H1 (cell line): Measurements from ENCODE around the gene C19orf53. TPM values are rescaled to one million over a fixed set of nuclear protein-coding genes. Genes with fewer than 3 reads are reported as not detected.

Source experiments
- KDM1A ChIP-seq: fragments of 200-600, 300-600 bp; sonication (generic); IDR thresholded peaks from 2 replicates; pipeline ENCODE4 v1.7.1; 2016; ENCODE audit warnings: mild to moderate bottlenecking, low read length, borderline replicate concordance
- polyA plus RNA-seq, 7 experiments: library from polyadenylated mRNA; depleted of rRNA in 3 of 7; stranded (reverse) in 5 of 7; unstranded in 2 of 7; fragments of >200 nt in 5 of 7; fragments of 200-250 nt in 2 of 7; gene quantifications; 1 replicate in 5 of 7; 2 replicates in 1 of 7; 4 replicates in 1 of 7; pipeline versions ENCODE4 v1.2.1 to v1.2.3, GENCODE V29; 2011 to 2013; ENCODE audit warnings: missing spikeins in 2 of 7, mixed read lengths in 2 of 7
- total RNA-seq: library from RNA; stranded (reverse); fragmentation: NEBNext Ultra II Directional; extraction: Animal tissue kit (Norgen Biotek cat#: 25700); gene quantifications from 2 replicates; pipeline ENCODE4 v1.2.1, GENCODE V29; 2021
- TF ChIP-seq, protein P1 (sequence below): IDR thresholded peaks from 2 replicates; pipeline ENCODE4 v1.6.1; 2012; ENCODE audit warnings: inconsistent platforms
- TF ChIP-seq, protein P2 (sequence below): IDR thresholded peaks from 2 replicates; pipeline ENCODE4 v1.6.1; 2011; ENCODE audit warnings: low read depth, mild to moderate bottlenecking, low read length; ENCODE audit not compliant: insufficient read depth

The C19orf53 gene
- total and polyA plus RNA-seq, 2 of the 8 experiments (the other 6 are each of a cell fraction or from before 2014, with no cell fraction given): 104 to 169 TPM

DNA sequence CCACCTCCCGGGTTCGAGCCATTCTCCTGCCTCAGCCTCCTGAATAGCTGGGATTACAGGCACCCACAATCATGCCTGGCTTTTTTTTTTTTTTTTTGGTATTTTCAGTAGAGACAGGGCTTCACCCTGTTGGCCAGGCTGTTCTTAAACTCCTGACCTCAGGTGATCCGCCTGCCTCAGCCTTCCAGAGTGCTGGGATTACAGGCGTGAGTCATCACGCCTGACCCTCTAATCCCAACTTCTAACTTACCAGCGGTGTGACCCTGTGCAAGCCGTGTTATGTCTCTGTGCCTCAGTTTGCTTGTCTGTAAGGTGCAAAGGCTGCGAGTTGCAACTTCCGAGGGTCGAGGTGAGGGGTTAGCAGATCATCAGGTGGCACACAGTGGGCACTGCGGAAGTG, 38.3 kb downstream of the C19orf53 start (continued):
- no peak for TF ChIP-seq KDM1A
- TF ChIP-seq, protein P1, sequence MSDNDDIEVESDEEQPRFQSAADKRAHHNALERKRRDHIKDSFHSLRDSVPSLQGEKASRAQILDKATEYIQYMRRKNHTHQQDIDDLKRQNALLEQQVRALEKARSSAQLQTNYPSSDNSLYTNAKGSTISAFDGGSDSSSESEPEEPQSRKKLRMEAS: no peak
- TF ChIP-seq, protein P2, sequence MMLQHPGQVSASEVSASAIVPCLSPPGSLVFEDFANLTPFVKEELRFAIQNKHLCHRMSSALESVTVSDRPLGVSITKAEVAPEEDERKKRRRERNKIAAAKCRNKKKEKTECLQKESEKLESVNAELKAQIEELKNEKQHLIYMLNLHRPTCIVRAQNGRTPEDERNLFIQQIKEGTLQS: no peak
